HEK293 (cell line): Measurements from ENCODE around the gene TMEM63A.

Experiments
- CTCF ChIA-PET: fragments of 350-600 bp; formaldehyde crosslinking; extraction: SDS; loops from one replicate; lab custom pipeline; 2021; ENCODE audit warnings: antibody characterized with exemption; lab: Yijun Ruan, JAX
- POLR2A ChIA-PET: fragments of 300-600 bp; formaldehyde crosslinking; extraction: SDS; loops from one replicate; lab custom pipeline; 2020; ENCODE audit warnings: antibody characterized with exemption, inconsistent platforms; lab: Yijun Ruan, JAX
- H3K27ac ChIP-seq: fragments of 200-500 bp; sonication (Bioruptor generic); 2 replicates; pipeline ENCODE4 v1.5.1; 2014; ENCODE audit warnings: low read depth, low read length, control low read depth, inconsistent platforms; ENCODE audit errors: extremely low read depth
- H3K36me3 ChIP-seq, 2 experiments: fragments of 200-500 bp in 1 of 2; sonication (Bioruptor generic) in 1 of 2; 1 replicate in 1 of 2; 2 replicates in 1 of 2; pipeline ENCODE4 v1.5.1; 2014 to 2017; ENCODE audit warnings: inconsistent platforms in 2 of 2, low read length in 2 of 2; ENCODE audit not compliant: control insufficient read depth in 2 of 2, insufficient read depth in 1 of 2
- H3K4me1 ChIP-seq: fragments of 200-500 bp; sonication (Bioruptor generic); 2 replicates; pipeline ENCODE4 v1.5.1; 2014; ENCODE audit warnings: mild to moderate bottlenecking, low read length, inconsistent platforms; ENCODE audit not compliant: control insufficient read depth, insufficient read depth
- H3K4me3 ChIP-seq: 2 replicates; pipeline ENCODE4 v1.5.1; 2011; ENCODE audit warnings: low read depth, mild to moderate bottlenecking, control low read depth, low read length, moderate library complexity
- H3K9me3 ChIP-seq: fragments of 200-500 bp; sonication (Bioruptor generic); 2 replicates; pipeline ENCODE4 v1.5.1; 2014; ENCODE audit warnings: low read depth, low read length, inconsistent platforms; ENCODE audit not compliant: control insufficient read depth, insufficient read depth
- FEZF1 ChIP-seq: fragments of 450-650 bp; formaldehyde crosslinking; IDR thresholded peaks from 2 replicates; pipeline ENCODE4 v1.5.1; 2016; ENCODE audit warnings: missing biosample characterization, missing genetic modification characterization
- GLI2 ChIP-seq: fragments of 450-650 bp; formaldehyde crosslinking; IDR thresholded peaks from 2 replicates; pipeline ENCODE4; 2017; ENCODE audit warnings: missing biosample characterization, missing genetic modification characterization, low read depth, borderline replicate concordance
- GLIS2 ChIP-seq: fragments of 450-650 bp; formaldehyde crosslinking; IDR thresholded peaks from 2 replicates; pipeline ENCODE4 v1.5.1; 2016; ENCODE audit warnings: missing biosample characterization, missing genetic modification characterization
- KLF16 ChIP-seq: fragments of 450-650 bp; formaldehyde crosslinking; IDR thresholded peaks from 2 replicates; pipeline ENCODE4 v1.5.1; 2017; ENCODE audit warnings: missing biosample characterization, missing genetic modification characterization
- SCRT1 ChIP-seq: fragments of 450-650 bp; formaldehyde crosslinking; IDR thresholded peaks from 2 replicates; pipeline ENCODE4 v1.5.1; 2016; ENCODE audit warnings: missing biosample characterization, missing genetic modification characterization, borderline replicate concordance
- SCRT2 ChIP-seq: fragments of 450-650 bp; formaldehyde crosslinking; IDR thresholded peaks from 2 replicates; pipeline ENCODE4 v1.5.1; 2016; ENCODE audit warnings: missing biosample characterization, missing genetic modification characterization
- ZBTB10 ChIP-seq: fragments of 450-650 bp; formaldehyde crosslinking; IDR thresholded peaks from 2 replicates; pipeline ENCODE4 v1.5.1; 2016; ENCODE audit warnings: missing biosample characterization, missing genetic modification characterization
- ZBTB8A ChIP-seq: fragments of 450-650 bp; formaldehyde crosslinking; IDR thresholded peaks from 2 replicates; pipeline ENCODE4 v1.5.1; 2016; ENCODE audit warnings: missing biosample characterization, missing genetic modification characterization
- ZFHX2 ChIP-seq: fragments of 450-650 bp; formaldehyde crosslinking; conservative IDR thresholded peaks from 2 replicates; pipeline ENCODE4 v1.5.1; 2016; ENCODE audit warnings: missing biosample characterization, missing genetic modification characterization
- ZFP37 ChIP-seq: fragments of 450-650 bp; formaldehyde crosslinking; IDR thresholded peaks from 2 replicates; pipeline ENCODE4 v1.5.1; 2016; ENCODE audit warnings: missing biosample characterization, missing genetic modification characterization
- ZIC2 ChIP-seq: fragments of 450-650 bp; formaldehyde crosslinking; IDR thresholded peaks from 2 replicates; pipeline ENCODE4 v1.5.1; 2016; ENCODE audit warnings: missing biosample characterization, missing genetic modification characterization
- ZNF169 ChIP-seq: fragments of 450-650 bp; formaldehyde crosslinking; IDR thresholded peaks from 2 replicates; pipeline ENCODE4 v1.5.1; 2016; ENCODE audit warnings: missing biosample characterization, missing genetic modification characterization
- ZNF302 ChIP-seq: fragments of 450-650 bp; formaldehyde crosslinking; IDR thresholded peaks from 2 replicates; pipeline ENCODE4 v1.5.1; 2016; ENCODE audit warnings: missing biosample characterization, missing genetic modification characterization, low read depth
- ZNF37A ChIP-seq: fragments of 450-650 bp; IDR thresholded peaks from 2 replicates; pipeline ENCODE4 v1.5.1; 2018; ENCODE audit warnings: missing biosample characterization, missing genetic modification characterization
- ZNF404 ChIP-seq: fragments of 450-650 bp; formaldehyde crosslinking; IDR thresholded peaks from 2 replicates; pipeline ENCODE4 v1.5.1; 2017; ENCODE audit warnings: missing biosample characterization, missing genetic modification characterization
- ZNF514 ChIP-seq: fragments of 450-650 bp; formaldehyde crosslinking; IDR thresholded peaks from 2 replicates; pipeline ENCODE4 v1.5.1; 2016; ENCODE audit warnings: missing biosample characterization, missing genetic modification characterization
- ZNF529 ChIP-seq: fragments of 450-650 bp; formaldehyde crosslinking; IDR thresholded peaks from 2 replicates; pipeline ENCODE4 v1.5.1; 2017; ENCODE audit warnings: missing genetic modification characterization, missing biosample characterization; ENCODE audit not compliant: insufficient replicate concordance
- ZNF555 ChIP-seq: fragments of 450-650 bp; formaldehyde crosslinking; conservative IDR thresholded peaks from 2 replicates; pipeline ENCODE4 v1.5.1; 2017; ENCODE audit warnings: missing biosample characterization, mild to moderate bottlenecking, missing genetic modification characterization, inconsistent platforms
- ZNF792 ChIP-seq: fragments of 450-650 bp; formaldehyde crosslinking; IDR thresholded peaks from 2 replicates; pipeline ENCODE4 v1.5.1; 2016; ENCODE audit warnings: missing biosample characterization, missing genetic modification characterization
- ZSCAN4 ChIP-seq: fragments of 450-650 bp; formaldehyde crosslinking; IDR thresholded peaks from 2 replicates; pipeline ENCODE4 v1.5.1; 2017; ENCODE audit warnings: missing biosample characterization, missing genetic modification characterization
- ZSCAN5A ChIP-seq: fragments of 450-650 bp; formaldehyde crosslinking; IDR thresholded peaks from 2 replicates; pipeline ENCODE4 v1.5.1; 2016; ENCODE audit warnings: missing biosample characterization, missing genetic modification characterization
- ZXDB ChIP-seq: fragments of 450-650 bp; formaldehyde crosslinking; IDR thresholded peaks from 2 replicates; pipeline ENCODE4 v1.5.1; 2016; ENCODE audit warnings: missing biosample characterization, missing genetic modification characterization

The TMEM63A gene

GRCh38 chr1:225848030-225848955, 33.9 kb downstream of the TMEM63A start (continued):
- no peak for TF ChIP-seq ZSCAN5A (tag by site-specific recombination)
- TF ChIP-seq ZSCAN4 (tag by site-specific recombination) = no peak
- TF ChIP-seq ZBTB10 (tag by site-specific recombination) = no peak
- no peak for TF ChIP-seq ZXDB (tag by site-specific recombination)
- no peak for TF ChIP-seq FEZF1 (tag by site-specific recombination)
- no peak for TF ChIP-seq ZNF37A (tag by site-specific recombination)
- peak; percentile 85 for TF ChIP-seq ZFHX2 (tag by site-specific recombination)
- no peak for TF ChIP-seq ZNF555
- TF ChIP-seq ZNF529 (tag by site-specific recombination) = no peak
- no peak for TF ChIP-seq ZNF514 (tag by site-specific recombination)
- no peak for TF ChIP-seq ZFP37
- TF ChIP-seq ZNF169 (tag by site-specific recombination) = no peak
- TF ChIP-seq GLI2 (tag by site-specific recombination) = no peak
- 0 out of 2 replicates have a peak, but pooled peaks have one; percentile 10 for TF ChIP-seq ZBTB8A (tag by site-specific recombination)
- no peak for TF ChIP-seq KLF16
- no peak for TF ChIP-seq ZNF404 (tag by site-specific recombination)
- TF ChIP-seq GLIS2 = no peak
- TF ChIP-seq ZNF792 = no peak

GRCh38 chr1:225847610-225848009, 34.6 kb downstream of the TMEM63A start:
- CTCF ChIA-PET = interaction anchor here (0.6 to 8.2 kb wide), 4 partner anchors 33 to 369 kb away, joined by 3 to 104 read pairs (median 4); no protein-coding TSS in a partner anchor
- Histone ChIP-seq H3K9me3 (no peaks in the 10 kb centered on the region), H3K4me3 (no peak overlapping the region), H3K27ac (no peak overlapping the region), H3K4me1 (no peaks in the 10 kb centered on the region), H3K36me3 (peaks cover 4 to 65% of the 10 kb centered on the region in 2 experiments; a peak in 2 of 3 replicates)
- POLR2A ChIA-PET = no interaction called here
- TF ChIP-seq SCRT2 (peak; percentile 95), SCRT1 (tag by site-specific recombination) (peak; percentile 89), ZIC2 (peak; percentile 50; the same call in 1 of the 2 replicates), ZNF302 (tag by site-specific recombination) (no peak)
